Liver (tissue), 9 donors: ENCODE results near the gene DRAM1. TPM values are rescaled to one million over a fixed set of nuclear protein-coding genes. Genes with fewer than 3 reads are reported as not detected.

Source experiments
- DNase-seq: peaks from one replicate; pipeline ENCODE4 v3.0.0-alpha.2; 2017; ENCODE audit warnings: low spot score
- H3K27ac ChIP-seq, 2 donors: one replicate each; pipeline ENCODE4 v1.7.0; 2013; ENCODE audit warnings: inconsistent platforms in 2 of 2, low read length in 2 of 2, control low read depth in 1 of 2, low read depth in 1 of 2, mild to moderate bottlenecking in 1 of 2
- H3K27me3 ChIP-seq, 4 donors: one replicate each; pipeline versions ENCODE4 v1.6.1 to v1.7.0; 2013; ENCODE audit warnings: low read length in 3 of 4, inconsistent platforms in 1 of 4, mild to moderate bottlenecking in 1 of 4, moderate library complexity in 1 of 4; ENCODE audit not compliant: control insufficient read depth in 4 of 4, insufficient read depth in 4 of 4
- H3K36me3 ChIP-seq, 4 donors: one replicate each; pipeline versions ENCODE4 v1.6.1 to v1.7.0; 2013; ENCODE audit warnings: low read length in 3 of 4, mild to moderate bottlenecking in 3 of 4, low read depth in 1 of 4, moderate library complexity in 1 of 4; ENCODE audit not compliant: control insufficient read depth in 4 of 4, insufficient read depth in 3 of 4
- H3K4me1 ChIP-seq, 4 donors: one replicate each; pipeline versions ENCODE4 v1.6.1 to v1.7.0; 2013; ENCODE audit warnings: low read length in 3 of 4, mild to moderate bottlenecking in 3 of 4, moderate library complexity in 1 of 4; ENCODE audit not compliant: control insufficient read depth in 4 of 4, insufficient read depth in 4 of 4
- H3K4me3 ChIP-seq, 3 donors: one replicate each; pipeline versions ENCODE4 v1.6.1 to v1.7.0; 2013; ENCODE audit warnings: low read length in 3 of 3, control low read depth in 1 of 3, low read depth in 1 of 3, mild to moderate bottlenecking in 1 of 3
- H3K9ac ChIP-seq, 2 donors: one replicate each; pipeline ENCODE4 v1.7.0; 2013; ENCODE audit warnings: low read length in 2 of 2, mild to moderate bottlenecking in 2 of 2, moderate library complexity in 2 of 2, control low read depth in 1 of 2, low read depth in 1 of 2
- H3K9me3 ChIP-seq, 4 donors: one replicate each; pipeline versions ENCODE4 v1.6.1 to v1.7.0; 2013; ENCODE audit warnings: low read length in 3 of 4; ENCODE audit not compliant: control insufficient read depth in 4 of 4
- ATF3 ChIP-seq: IDR thresholded peaks from 2 replicates; pipeline ENCODE4 v1.6.1; 2016; ENCODE audit warnings: antibody characterized with exemption
- CTCF ChIP-seq: fragments of 150-350 bp; IDR thresholded peaks from 2 replicates; pipeline ENCODE4 v1.5.1; 2017; ENCODE audit warnings: improper control_type of control experiment, low read depth, low read length; ENCODE audit not compliant: missing input control
- EGR1 ChIP-seq, 2 donors: IDR thresholded peaks; 2 replicates each; pipeline ENCODE4 v1.6.1; 2016 to 2018; ENCODE audit warnings: antibody characterized with exemption in 2 of 2, low read depth in 2 of 2
- FOXA1 ChIP-seq: IDR thresholded peaks from 2 replicates; pipeline ENCODE4 v1.6.1; 2016; ENCODE audit warnings: antibody characterized with exemption
- FOXA2 ChIP-seq: IDR thresholded peaks from 2 replicates; pipeline ENCODE4 v1.6.1; 2016; ENCODE audit warnings: antibody characterized with exemption
- GABPA ChIP-seq, 2 donors: IDR thresholded peaks in 1 of 2; conservative IDR thresholded peaks in 1 of 2; 2 replicates each; pipeline ENCODE4 v1.6.1; 2016; ENCODE audit warnings: antibody characterized with exemption in 2 of 2, mild to moderate bottlenecking in 1 of 2, moderate library complexity in 1 of 2
- HNF4A ChIP-seq, 2 donors: conservative IDR thresholded peaks; 2 replicates each; pipeline ENCODE4 v1.6.1; 2016; ENCODE audit warnings: antibody characterized with exemption in 2 of 2, mild to moderate bottlenecking in 2 of 2
- JUND ChIP-seq, 2 donors: IDR thresholded peaks; 2 replicates each; pipeline ENCODE4 v1.6.1; 2016; ENCODE audit warnings: antibody characterized with exemption in 2 of 2
- RAD21 ChIP-seq, 2 donors: IDR thresholded peaks; 2 replicates each; pipeline ENCODE4 v1.6.1; 2016; ENCODE audit warnings: antibody characterized with exemption in 2 of 2, mild to moderate bottlenecking in 2 of 2
- RXRA ChIP-seq, 2 donors: IDR thresholded peaks; 2 replicates each; pipeline ENCODE4 v1.6.1; 2017 to 2018; ENCODE audit warnings: antibody characterized with exemption in 2 of 2, mild to moderate bottlenecking in 1 of 2
- SP1 ChIP-seq: IDR thresholded peaks from 2 replicates; pipeline ENCODE4 v1.6.1; 2018; ENCODE audit warnings: antibody characterized with exemption, mild to moderate bottlenecking
- TAF1 ChIP-seq: conservative IDR thresholded peaks from 2 replicates; pipeline ENCODE4 v1.6.1; 2016; ENCODE audit warnings: antibody characterized with exemption, mild to moderate bottlenecking
- ZBTB33 ChIP-seq: IDR thresholded peaks from 2 replicates; pipeline ENCODE4 v1.6.1; 2016; ENCODE audit warnings: antibody characterized with exemption
- WGBS: extraction: QIAGEN DNeasy Blood & Tissue Kit; methylation state at CpG from one replicate; pipeline ENCODE4 v1.1.7; 2013; 5-methylcytosine and 5-hydroxymethylcytosine counted together
- polyA plus RNA-seq, 2 donors: library from polyadenylated mRNA; stranded (reverse) in 1 of 2; unstranded in 1 of 2; fragments of 200-250 nt in 1 of 2; fragments of >200 nt in 1 of 2; fragmentation: Nextera tagmentation in 1 of 2; extraction: Ambion mirVana in 1 of 2; gene quantifications; one replicate each; pipeline versions ENCODE4 v1.2.1 to v1.2.3, GENCODE V29; 2013 to 2015
- total RNA-seq, 2 donors: library from RNA; depleted of rRNA; stranded (reverse); fragments of >200 nt; gene quantifications; one replicate each; pipeline ENCODE4 v1.2.3, GENCODE V29; 2014
- TF ChIP-seq, protein P1 (sequence below): IDR thresholded peaks from 2 replicates; pipeline ENCODE4 v1.6.1; 2016; ENCODE audit warnings: antibody characterized with exemption
- donor health status: healthy.
- donor health status: healthy.
- donor health status: healthy.
- donor health status: healthy.
- donor health status: healthy.

Gene DRAM1
- total and polyA plus RNA-seq, 4 donors = 2.7 to 7.8 (median 3.4) TPM

DNA sequence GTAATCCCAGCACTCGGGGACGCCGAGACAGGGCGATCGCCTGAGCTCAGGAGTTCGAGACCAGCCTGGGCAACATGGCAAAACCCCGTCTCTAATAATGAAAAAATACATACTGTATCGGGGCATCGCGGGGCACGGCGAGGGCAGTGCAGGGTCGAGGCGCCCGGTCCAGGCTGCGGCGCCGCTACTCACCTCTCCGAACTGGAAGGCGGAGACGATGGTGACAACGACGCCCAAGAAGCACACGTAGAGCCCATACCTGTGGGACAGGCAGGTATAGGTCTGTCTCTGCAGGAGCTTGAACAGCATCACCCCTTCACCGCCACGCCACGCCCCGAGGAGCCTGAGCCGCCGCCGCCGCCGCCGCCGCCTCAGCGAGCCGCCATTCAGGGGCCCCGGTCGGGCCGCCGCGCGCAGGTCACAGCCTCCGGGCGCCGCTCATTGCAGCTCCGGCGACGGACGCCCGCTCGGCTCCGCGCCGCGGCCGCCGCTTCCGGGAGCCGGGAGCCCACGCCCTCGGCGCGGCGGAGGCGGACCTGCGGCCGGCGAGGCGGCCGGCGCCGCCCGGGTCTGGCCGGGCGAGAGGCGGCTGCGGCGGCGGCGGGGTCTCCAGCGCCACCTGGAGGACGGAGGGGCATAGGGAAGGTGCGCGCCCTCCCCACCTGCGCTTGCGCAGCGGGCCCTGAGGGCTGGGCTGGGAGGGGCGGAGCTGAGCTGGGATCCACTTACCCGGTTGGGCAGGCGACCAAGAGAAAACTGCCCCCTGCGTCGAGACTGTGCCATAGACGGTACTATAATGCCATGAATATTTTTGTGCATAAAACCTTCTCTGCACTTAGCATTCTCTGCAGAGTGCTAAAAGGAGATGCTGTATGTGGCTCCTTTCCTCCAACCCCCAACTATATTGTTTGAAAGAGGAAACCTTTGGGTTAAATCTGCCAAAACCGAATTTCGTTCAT lies 46.7 kb upstream of the DRAM1 start, which contains the start of gene GNPTAB:
Gene GNPTAB, minus strand, starts transcription at position 593 of the 959 bp plus-strand sequence. Its CDS starts 284 bp downstream, at position 309.
- TF ChIP-seq HNF4A (conservative IDR thresholded peaks at IDR 0.05) (no peak), CTCF (peak; percentile 88), FOXA1 (no peak), RXRA (IDR thresholded peaks at IDR 0.05) (no peak), SP1 (peak; percentile 18), RAD21 (IDR thresholded peaks at IDR 0.05) (peak; percentile 60 to 72)
- TF ChIP-seq, protein P1, sequence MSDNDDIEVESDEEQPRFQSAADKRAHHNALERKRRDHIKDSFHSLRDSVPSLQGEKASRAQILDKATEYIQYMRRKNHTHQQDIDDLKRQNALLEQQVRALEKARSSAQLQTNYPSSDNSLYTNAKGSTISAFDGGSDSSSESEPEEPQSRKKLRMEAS = no peak
- H3K27ac ChIP-seq = peak within 1 kb of the TSS; percentile 62 to 71
- peak within 1 kb of the TSS; percentile 83 to 94 (median 85) for H3K4me3 ChIP-seq
- no peaks in the 10 kb centered on the region for H3K27me3 ChIP-seq
- H3K36me3 ChIP-seq = no peaks in the 10 kb centered on the region
- WGBS = under 1% methylated on average over 96 of the region's 96 CpGs
- no peaks in the 10 kb centered on the region for H3K9me3 ChIP-seq
- H3K4me1 ChIP-seq = peaks cover 3 to 19% (median 9%) of the 10 kb centered on the region in 4 donors
- peak within 1 kb of the TSS; percentile 73 to 78 for H3K9ac ChIP-seq
- peak; percentile 96 for DNase-seq

DNA sequence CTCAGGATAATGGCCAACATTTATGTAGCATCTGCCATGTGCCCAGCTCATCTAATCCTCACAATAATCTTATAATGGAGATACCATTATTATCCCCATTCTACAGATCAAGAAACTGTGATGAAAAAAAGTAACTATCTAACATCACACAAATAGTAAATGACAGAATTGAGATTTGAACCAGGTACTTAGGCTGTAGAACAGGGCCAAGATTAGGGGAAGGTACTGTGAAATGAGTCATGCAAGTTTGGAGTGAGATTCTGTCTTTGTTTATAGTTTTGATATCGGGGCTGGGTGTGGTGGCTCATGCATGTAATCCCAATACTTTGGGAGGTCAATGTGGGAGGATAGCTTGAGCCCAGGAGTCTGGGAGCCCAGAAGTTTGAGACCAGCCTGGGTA lies 45.4 kb upstream of the DRAM1 start:
- TF ChIP-seq GABPA (IDR thresholded peaks at IDR 0.05 in 1 of 2, conservative IDR thresholded peaks at IDR 0.05 in 1 of 2) (no peak), FOXA1 (no peak)
- H3K27ac ChIP-seq = no peak overlapping the region
- H3K36me3 ChIP-seq = no peaks in the 10 kb centered on the region
- H3K27me3 ChIP-seq = no peaks in the 10 kb centered on the region
- H3K9ac ChIP-seq = no peak overlapping the region
- WGBS = 82% methylated on average over 1 of the region's 1 CpG
- no peaks in the 10 kb centered on the region for H3K9me3 ChIP-seq
- H3K4me3 ChIP-seq = no peak overlapping the region
- DNase-seq = no peak
- peaks cover 3 to 19% (median 9%) of the 10 kb centered on the region in 4 donors for H3K4me1 ChIP-seq

GRCh38 chr12:101838628-101839323 lies 38.6 kb upstream of the DRAM1 start:
- WGBS = 85% methylated on average over 3 of the region's 3 CpGs
- Histone ChIP-seq H3K36me3 (no peaks in the 10 kb centered on the region), H3K27ac (no peak overlapping the region), H3K27me3 (no peaks in the 10 kb centered on the region), H3K4me1 (no peaks in the 10 kb centered on the region), H3K9ac (no peak overlapping the region), H3K9me3 (no peaks in the 10 kb centered on the region), H3K4me3 (no peak overlapping the region)
- no peak for DNase-seq
- TF ChIP-seq TAF1 = no peak
- no peak for TF ChIP-seq CTCF
- TF ChIP-seq ATF3 = no peak
- TF ChIP-seq ZBTB33 = no peak
- TF ChIP-seq RAD21 (IDR thresholded peaks at IDR 0.05) = no peak
- no peak for TF ChIP-seq HNF4A (conservative IDR thresholded peaks at IDR 0.05)
- TF ChIP-seq, protein P1 = no peak
- TF ChIP-seq SP1 = no peak
- no peak for TF ChIP-seq GABPA (IDR thresholded peaks at IDR 0.05 in 1 of 2, conservative IDR thresholded peaks at IDR 0.05 in 1 of 2)
- no peak for TF ChIP-seq JUND (IDR thresholded peaks at IDR 0.05)
- no peak for TF ChIP-seq FOXA1
- no peak for TF ChIP-seq RXRA (IDR thresholded peaks at IDR 0.05)
- no peak for TF ChIP-seq FOXA2
- no peak for TF ChIP-seq EGR1 (IDR thresholded peaks at IDR 0.05; ENCODE audit: low read depth in 2 of 2)
